ENCODE data around the gene NSUN5.
"Not testable (repeated sequence)": the region's sequence is repeated elsewhere in the genome, so short reads cannot be mapped to it uniquely, and the experiment has no call there.

NSUN5 gene

DNA sequence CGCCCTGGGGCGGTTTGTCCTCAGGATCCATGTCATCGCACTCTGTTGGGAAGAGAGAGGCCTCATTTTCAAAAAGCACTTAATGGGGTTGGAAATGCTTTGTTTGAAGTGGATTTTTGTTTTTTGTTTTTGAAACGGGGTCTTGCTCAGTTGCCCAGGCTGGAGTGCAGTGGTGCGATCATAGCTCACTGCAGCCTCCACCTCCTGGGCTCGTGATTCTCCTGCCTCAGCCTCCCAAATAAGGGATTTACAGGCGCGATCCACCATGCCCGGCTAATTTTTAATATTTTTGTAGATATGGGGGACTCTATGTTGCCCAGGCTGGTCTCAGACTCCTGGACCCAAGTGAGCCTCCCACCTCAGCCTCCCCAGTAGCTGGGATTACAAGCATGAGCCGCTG, 20.1 kb upstream of the NSUN5 start:
- TF ChIP-seq SIN3A (IDR thresholded peaks at IDR 0.05; ENCODE audit: borderline replicate concordance, insufficient read depth, low read length) (no peak), POLR2AphosphoS5 (IDR thresholded peaks at IDR 0.05; ENCODE audit: low read depth, low read length) (no peak), TAF1 (IDR thresholded peaks at IDR 0.05; ENCODE audit: borderline replicate concordance, insufficient read depth, low read length) (no peak), FOXP2 (optimal IDR thresholded peaks at IDR 0.05; ENCODE audit: borderline replicate concordance, extremely low read depth, extremely low read length, insufficient read depth) (no peak)
- TF ChIP-seq, protein P1, sequence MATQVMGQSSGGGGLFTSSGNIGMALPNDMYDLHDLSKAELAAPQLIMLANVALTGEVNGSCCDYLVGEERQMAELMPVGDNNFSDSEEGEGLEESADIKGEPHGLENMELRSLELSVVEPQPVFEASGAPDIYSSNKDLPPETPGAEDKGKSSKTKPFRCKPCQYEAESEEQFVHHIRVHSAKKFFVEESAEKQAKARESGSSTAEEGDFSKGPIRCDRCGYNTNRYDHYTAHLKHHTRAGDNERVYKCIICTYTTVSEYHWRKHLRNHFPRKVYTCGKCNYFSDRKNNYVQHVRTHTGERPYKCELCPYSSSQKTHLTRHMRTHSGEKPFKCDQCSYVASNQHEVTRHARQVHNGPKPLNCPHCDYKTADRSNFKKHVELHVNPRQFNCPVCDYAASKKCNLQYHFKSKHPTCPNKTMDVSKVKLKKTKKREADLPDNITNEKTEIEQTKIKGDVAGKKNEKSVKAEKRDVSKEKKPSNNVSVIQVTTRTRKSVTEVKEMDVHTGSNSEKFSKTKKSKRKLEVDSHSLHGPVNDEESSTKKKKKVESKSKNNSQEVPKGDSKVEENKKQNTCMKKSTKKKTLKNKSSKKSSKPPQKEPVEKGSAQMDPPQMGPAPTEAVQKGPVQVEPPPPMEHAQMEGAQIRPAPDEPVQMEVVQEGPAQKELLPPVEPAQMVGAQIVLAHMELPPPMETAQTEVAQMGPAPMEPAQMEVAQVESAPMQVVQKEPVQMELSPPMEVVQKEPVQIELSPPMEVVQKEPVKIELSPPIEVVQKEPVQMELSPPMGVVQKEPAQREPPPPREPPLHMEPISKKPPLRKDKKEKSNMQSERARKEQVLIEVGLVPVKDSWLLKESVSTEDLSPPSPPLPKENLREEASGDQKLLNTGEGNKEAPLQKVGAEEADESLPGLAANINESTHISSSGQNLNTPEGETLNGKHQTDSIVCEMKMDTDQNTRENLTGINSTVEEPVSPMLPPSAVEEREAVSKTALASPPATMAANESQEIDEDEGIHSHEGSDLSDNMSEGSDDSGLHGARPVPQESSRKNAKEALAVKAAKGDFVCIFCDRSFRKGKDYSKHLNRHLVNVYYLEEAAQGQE (IDR thresholded peaks at IDR 0.05; ENCODE audit: insufficient read depth in 1 of 2, low read depth in 2 of 2, low read length in 2 of 2) = no peak

DNA sequence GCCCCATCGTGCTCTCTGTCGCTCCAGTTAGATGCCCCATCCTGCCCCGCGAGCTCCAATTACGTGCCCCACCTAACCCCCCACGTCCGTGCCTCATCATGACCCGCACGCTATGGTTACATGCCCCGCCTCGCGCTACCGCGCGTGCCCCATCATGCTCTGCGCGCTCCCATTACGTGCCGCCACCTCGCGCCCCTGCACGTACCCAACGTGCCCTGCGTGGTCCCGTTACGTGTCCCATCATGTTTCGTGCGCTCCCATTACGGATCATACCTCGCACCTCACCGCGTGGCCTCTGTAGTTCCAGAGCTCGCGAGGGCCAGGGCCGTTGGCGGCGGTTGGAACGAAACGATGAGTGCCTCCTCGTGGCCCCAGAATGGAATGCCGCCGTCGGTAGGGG, 19.3 kb upstream of the NSUN5 start, which contains the start of the genes FKBP6 and TRIM50:
Gene FKBP6 (plus strand): TSS at position 240 of the 400 bp plus-strand sequence. CDS start 268 bp downstream, outside the sequence.
Gene TRIM50 (minus strand): TSS at position 161 of the 400 bp plus-strand sequence. CDS start 3,295 bp downstream, outside the sequence.
- TF ChIP-seq, protein P1 (IDR thresholded peaks at IDR 0.05; ENCODE audit: insufficient read depth in 1 of 2, low read depth in 2 of 2, low read length in 2 of 2) = not testable (repeated sequence)
- TF ChIP-seq FOXP2 (optimal IDR thresholded peaks at IDR 0.05; ENCODE audit: borderline replicate concordance, extremely low read depth, extremely low read length, insufficient read depth); TAF1 (IDR thresholded peaks at IDR 0.05; ENCODE audit: borderline replicate concordance, insufficient read depth, low read length): not testable (repeated sequence)

DNA sequence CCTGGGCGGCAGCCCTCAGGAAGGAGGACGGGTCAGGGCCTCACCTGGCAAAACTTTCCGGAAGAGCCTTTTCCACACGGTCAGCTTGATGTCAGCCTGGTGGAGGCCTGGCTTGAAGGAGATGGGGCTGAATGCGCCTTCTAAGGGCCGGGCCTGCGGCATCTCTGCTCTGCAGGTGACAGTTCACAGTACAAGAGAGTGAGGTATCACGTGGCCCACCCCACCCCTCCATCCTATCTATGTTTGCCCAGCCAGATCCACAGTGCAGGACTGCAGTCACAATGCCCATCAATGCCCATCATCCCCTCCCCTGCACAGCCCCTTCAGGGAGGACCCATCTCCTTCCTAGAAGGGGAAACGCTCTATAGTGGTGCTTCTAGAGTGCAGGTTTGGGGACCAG, 7.9 kb upstream of the NSUN5 start:
- TF ChIP-seq TAF1 (IDR thresholded peaks at IDR 0.05; ENCODE audit: borderline replicate concordance, insufficient read depth, low read length) = no peak
- TF ChIP-seq POLR2AphosphoS5 (IDR thresholded peaks at IDR 0.05; ENCODE audit: low read depth, low read length) = no peak
- no peak for TF ChIP-seq FOXP2 (optimal IDR thresholded peaks at IDR 0.05; ENCODE audit: borderline replicate concordance, extremely low read depth, extremely low read length, insufficient read depth)
- no peak for TF ChIP-seq SIN3A (IDR thresholded peaks at IDR 0.05; ENCODE audit: borderline replicate concordance, insufficient read depth, low read length)
- TF ChIP-seq, protein P1 (IDR thresholded peaks at IDR 0.05; ENCODE audit: insufficient read depth in 1 of 2, low read depth in 2 of 2, low read length in 2 of 2) = no peak

DNA sequence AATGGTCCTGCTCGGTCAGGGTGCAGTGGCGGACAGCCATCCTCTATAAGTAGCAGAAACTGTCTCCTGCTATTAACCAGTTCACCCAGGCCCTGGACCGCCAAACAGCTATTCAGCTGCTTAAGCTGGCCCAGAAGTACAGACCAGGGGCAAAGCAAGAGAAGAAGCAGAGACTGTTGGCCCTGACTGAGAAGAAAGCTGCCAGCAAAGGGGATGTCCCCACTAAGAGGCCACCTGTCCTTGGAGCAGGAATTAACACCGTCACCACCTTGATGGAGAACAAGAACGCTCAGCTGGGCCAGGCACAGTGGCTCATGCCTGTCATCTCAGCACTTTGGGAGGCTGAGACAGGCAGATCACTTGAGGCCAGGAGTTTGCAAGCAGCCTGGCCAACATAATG, 5.6 kb upstream of the NSUN5 start:
- TF ChIP-seq POLR2AphosphoS5 (IDR thresholded peaks at IDR 0.05; ENCODE audit: low read depth, low read length) (no peak), TAF1 (IDR thresholded peaks at IDR 0.05; ENCODE audit: borderline replicate concordance, insufficient read depth, low read length) (no peak), FOXP2 (optimal IDR thresholded peaks at IDR 0.05; ENCODE audit: borderline replicate concordance, extremely low read depth, extremely low read length, insufficient read depth) (no peak), SIN3A (IDR thresholded peaks at IDR 0.05; ENCODE audit: borderline replicate concordance, insufficient read depth, low read length) (no peak)
- TF ChIP-seq, protein P1 (IDR thresholded peaks at IDR 0.05; ENCODE audit: insufficient read depth in 1 of 2, low read depth in 2 of 2, low read length in 2 of 2) = no peak

DNA sequence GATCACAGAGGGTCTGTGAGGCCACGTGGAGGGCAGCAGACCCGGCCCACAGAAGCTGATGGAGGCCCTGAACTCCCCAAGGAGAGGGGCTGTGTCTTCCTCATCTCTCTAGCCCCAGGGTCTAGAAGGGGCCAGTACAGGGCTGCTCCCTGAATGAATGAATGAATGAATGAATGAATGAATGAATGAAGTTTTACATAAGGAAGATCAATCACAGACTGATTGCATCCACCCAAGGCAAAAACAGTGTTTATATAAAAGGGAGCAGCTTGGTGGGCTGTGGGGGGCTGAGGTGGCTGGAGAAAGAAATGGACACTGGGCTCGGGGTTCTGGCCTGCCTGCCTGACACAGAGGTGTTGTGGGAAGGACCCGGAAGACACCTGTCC, 4.9 kb upstream of the NSUN5 start:
- TF ChIP-seq FOXP2 (optimal IDR thresholded peaks at IDR 0.05; ENCODE audit: borderline replicate concordance, extremely low read depth, extremely low read length, insufficient read depth) = no peak
- TF ChIP-seq, protein P1 (IDR thresholded peaks at IDR 0.05; ENCODE audit: insufficient read depth in 1 of 2, low read depth in 2 of 2, low read length in 2 of 2) = no peak
- TF ChIP-seq SIN3A (IDR thresholded peaks at IDR 0.05; ENCODE audit: borderline replicate concordance, insufficient read depth, low read length) = no peak
- no peak for TF ChIP-seq TAF1 (IDR thresholded peaks at IDR 0.05; ENCODE audit: borderline replicate concordance, insufficient read depth, low read length)
- TF ChIP-seq POLR2AphosphoS5 (IDR thresholded peaks at IDR 0.05; ENCODE audit: low read depth, low read length) = no peak

Data from PFSK-1 (cell line).